HEK293T (cell line): ENCODE data around the gene PTGR3.

Source experiments
- FOXM1 ChIP-seq: fragments of 450-650 bp; IDR thresholded peaks from 2 replicates; pipeline ENCODE4 v1.6.1; 2017; ENCODE audit warnings: mild to moderate bottlenecking, borderline replicate concordance
- SP1 ChIP-seq: fragments of 450-650 bp; IDR thresholded peaks from 2 replicates; pipeline ENCODE4 v1.6.1; 2017

DNA sequence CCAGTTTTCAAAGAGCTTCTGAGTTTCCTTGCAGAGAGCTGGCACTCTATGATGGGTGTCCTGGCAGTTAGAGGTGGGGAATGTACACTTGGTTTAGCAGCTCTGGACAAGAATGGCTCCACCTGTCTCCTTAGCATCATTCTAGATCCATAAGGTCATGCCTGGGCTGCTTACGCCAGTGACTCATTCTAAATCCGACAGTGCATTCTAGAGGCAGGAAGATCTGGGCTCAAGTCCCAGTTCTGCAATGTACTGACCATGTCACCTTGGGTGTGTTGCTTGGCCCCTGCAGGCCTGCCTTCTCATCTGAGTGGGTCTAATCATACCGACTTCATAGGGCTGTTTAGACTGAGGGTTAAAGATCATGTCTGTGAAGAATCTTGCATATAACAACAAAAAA is 46.5 kb downstream of the PTGR3 start:
- TF ChIP-seq SP1, result no peak
- no peak for TF ChIP-seq FOXM1
